GM12873 (cell line): ENCODE measurements around the gene OSBP2.

Experiments
- TF ChIP-seq, protein P1 (sequence below): IDR thresholded peaks from 2 replicates; pipeline ENCODE4 v1.5.1; 2012; ENCODE audit warnings: low read depth, mild to moderate bottlenecking, moderate library complexity, low read length, control low read depth; ENCODE audit not compliant: insufficient read depth; ENCODE audit errors: missing control alignments

OSBP2 gene

DNA sequence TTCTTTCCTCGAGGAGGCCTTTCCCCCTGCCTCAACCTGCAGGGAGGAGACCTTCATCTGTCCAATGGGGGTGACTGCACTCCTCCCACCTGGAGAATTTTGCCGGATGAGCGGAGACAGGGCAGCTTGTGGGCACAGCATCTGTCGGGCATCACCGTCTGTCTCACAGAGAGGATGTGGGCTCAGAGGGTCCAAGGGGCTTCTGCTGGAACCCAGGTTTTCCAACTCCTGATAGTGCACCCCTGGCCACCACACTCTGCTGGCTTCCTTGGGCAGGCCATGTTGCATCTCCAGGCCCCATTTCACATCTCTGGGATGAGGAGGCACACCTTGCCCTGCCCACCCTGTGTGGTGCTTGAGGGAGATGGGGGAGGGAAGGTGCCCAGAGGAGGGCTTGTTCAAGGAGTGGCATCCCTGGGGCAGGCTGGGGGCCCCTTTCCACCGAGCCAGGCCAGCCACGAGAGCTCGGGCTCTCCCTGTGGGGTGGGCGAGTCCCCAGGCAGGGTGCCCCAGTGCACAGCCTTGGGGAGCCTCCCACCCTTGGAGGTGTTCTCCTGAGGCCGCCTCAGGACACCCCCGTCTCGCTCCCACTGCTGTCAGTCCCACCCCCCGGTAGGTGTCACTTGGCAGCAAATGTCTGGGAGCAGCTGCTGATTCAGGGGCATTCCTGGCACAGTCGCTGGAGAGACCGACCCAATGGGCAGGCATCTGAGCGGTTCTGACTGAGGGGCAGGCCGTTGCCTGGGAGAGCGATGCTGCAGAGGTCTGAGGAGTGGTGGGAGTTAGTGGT lies 189.7 kb downstream of the OSBP2 start:
- TF ChIP-seq, protein P1, sequence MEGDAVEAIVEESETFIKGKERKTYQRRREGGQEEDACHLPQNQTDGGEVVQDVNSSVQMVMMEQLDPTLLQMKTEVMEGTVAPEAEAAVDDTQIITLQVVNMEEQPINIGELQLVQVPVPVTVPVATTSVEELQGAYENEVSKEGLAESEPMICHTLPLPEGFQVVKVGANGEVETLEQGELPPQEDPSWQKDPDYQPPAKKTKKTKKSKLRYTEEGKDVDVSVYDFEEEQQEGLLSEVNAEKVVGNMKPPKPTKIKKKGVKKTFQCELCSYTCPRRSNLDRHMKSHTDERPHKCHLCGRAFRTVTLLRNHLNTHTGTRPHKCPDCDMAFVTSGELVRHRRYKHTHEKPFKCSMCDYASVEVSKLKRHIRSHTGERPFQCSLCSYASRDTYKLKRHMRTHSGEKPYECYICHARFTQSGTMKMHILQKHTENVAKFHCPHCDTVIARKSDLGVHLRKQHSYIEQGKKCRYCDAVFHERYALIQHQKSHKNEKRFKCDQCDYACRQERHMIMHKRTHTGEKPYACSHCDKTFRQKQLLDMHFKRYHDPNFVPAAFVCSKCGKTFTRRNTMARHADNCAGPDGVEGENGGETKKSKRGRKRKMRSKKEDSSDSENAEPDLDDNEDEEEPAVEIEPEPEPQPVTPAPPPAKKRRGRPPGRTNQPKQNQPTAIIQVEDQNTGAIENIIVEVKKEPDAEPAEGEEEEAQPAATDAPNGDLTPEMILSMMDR = no peak

DNA sequence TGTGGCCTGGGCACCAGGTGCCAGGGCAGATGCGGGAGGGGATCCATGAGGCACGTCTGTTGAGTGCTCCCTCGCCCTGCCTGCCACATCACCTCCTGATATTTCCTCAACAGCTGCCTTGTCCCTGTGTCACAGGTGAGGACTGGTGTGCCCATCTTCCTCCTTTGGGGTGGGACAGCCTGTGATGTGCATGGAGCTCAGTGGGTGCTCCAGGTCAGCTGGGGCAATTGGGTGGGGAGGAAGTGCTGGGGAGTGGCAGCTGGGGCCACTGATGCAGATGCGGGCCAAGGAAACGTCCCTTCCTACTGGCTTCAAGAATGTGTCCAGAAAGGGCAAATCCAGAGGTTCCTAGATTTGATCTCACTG lies 190.3 kb downstream of the OSBP2 start:
- TF ChIP-seq, protein P1 = no peak

DNA sequence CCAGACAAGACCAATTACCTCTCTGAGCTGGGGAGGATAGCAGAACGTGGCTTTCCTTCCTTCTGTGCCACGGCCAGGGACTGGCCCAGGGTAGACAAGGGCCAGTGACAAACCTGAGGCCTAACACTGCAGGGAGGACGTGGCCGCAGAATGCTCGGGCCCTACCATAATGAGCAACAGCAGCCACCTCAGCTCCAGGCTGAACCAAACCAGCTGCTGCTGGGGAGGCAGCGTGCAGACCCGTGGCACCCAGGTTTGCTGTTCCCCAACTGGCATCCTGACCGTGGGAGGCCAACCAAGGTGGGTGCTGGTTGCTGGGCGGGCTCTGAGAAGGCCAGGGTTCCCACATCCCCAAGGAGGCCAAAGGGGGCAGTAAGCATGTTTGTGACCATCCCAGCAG lies 190.9 kb downstream of the OSBP2 start:
- TF ChIP-seq, protein P1 = no peak

DNA sequence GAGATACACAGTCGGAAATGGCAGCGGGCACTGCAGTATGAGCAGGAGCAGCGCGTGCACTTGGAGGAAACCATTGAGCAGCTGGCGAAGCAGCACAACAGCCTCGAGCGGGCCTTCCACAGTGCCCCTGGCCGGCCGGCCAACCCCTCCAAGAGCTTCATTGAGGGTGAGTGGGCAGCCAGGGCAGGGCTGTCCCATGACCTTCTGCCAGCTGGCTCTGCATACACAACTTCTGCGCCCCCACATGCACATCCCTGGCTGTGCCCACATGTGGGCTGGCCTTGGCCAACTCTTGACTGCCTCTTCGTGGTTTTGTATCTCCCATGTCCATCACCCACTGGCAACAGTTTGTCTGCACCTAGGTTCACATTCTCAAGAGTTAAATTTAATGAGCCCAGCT lies 192.8 kb downstream of the OSBP2 start:
- TF ChIP-seq, protein P1 = no peak

DNA sequence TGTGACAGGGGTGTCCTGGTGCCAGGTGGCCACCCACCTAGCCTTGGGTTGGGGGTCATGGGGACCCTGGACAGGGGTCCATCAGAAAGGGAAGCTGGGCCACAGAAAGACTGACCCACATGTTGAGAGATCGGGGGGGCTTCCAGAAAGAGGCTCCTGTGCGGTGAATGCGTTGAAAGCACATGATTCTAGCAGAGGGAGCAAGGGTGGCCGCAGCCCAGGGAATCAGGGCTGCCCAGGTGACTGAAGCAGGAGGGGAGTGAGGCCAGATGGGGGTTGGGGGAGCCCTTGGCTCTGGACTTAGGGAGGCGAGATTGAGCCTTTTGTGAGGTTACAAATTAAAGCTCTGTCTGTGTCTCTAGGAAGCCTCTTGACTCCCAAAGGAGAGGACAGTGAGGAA lies 193.2 kb downstream of the OSBP2 start:
- TF ChIP-seq, protein P1 = no peak

DNA sequence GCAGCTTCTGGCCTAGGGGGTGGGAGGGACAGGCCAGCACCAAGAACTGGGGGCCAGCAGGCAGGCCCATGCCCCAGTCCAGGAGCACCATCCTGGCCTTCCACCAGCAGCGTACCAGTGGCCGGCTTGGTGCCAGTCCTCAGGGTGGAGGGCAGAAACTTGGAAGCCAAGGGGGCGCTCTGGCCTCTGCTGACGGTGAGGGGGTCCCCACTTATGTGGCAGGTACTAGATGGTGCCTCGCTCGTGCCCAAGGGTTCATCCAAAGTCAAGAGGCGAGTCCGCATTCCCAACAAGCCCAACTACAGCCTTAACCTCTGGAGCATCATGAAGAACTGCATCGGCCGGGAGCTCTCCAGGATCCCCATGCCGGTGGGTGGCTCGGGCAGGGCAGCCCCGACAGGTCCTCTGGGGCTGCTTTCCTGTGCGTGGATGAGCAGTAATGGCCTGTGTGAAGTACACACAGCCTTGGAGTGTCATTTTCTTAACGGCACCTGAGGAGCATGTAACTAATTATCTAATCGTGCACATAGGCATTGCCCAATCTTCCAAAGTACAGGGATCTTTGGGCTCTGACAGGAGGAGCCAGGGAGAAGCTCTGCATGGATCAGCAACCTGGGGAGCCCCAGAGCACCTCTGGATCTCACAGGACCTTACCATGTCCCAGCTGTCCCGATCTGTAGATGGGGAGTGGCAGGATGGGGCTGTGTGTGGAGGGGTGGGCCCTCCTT lies 194.8 kb downstream of the OSBP2 start:
- TF ChIP-seq, protein P1 = no peak

DNA sequence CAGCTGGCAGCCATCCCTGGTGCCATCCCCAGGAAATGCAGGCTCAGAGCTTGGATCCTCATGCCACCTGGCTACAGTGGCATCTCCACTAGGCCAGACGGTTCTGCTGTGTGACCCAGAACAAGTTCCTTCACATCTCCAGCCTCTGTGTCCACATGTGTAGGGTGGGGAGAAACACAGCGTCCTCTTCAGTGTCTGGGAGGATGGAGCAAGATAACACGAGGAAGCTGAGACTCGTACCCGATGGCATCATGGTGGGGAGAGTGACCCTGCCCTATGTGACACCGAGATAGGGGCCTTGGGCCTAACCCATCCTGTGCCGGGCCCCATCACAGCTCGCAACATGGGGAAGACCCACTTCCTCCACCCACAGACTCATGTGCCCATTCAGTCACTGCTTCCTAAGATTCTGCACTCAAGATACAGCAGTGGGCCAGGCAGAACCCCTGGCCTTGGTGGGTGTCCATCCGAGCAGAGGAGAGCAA lies 195.4 kb downstream of the OSBP2 start:
- TF ChIP-seq, protein P1 = no peak
